HepG2 (cell line): ENCODE data around the gene COLGALT1.

Experiments
- CTCF ChIP-seq: sonication (generic); formaldehyde crosslinking; IDR thresholded peaks from 2 replicates; pipeline ENCODE4 v1.5.0; 2020; ENCODE audit warnings: mild to moderate bottlenecking, missing genetic modification reagents, moderate library complexity
- EHMT2 ChIP-seq: fragments of 200-600 bp; sonication (generic); IDR thresholded peaks from 2 replicates; pipeline ENCODE4 v1.7.0; 2017; ENCODE audit warnings: antibody characterized with exemption, low read depth, low read length, borderline replicate concordance
- HOMEZ ChIP-seq: IDR thresholded peaks from 2 replicates; pipeline ENCODE4 v1.6.1; 2016; ENCODE audit warnings: low read depth
- NFE2 ChIP-seq: sonication (generic); formaldehyde crosslinking; IDR thresholded peaks from 2 replicates; pipeline ENCODE4 v1.4.0; 2020; ENCODE audit warnings: missing genetic modification reagents
- RNF2 ChIP-seq: fragments of 450-650 bp; conservative IDR thresholded peaks from 2 replicates; pipeline ENCODE4 v1.6.1; 2016; ENCODE audit warnings: low read depth
- SIN3B ChIP-seq: fragments of 150-350 bp; IDR thresholded peaks from 2 replicates; pipeline ENCODE4 v1.6.1; 2014; ENCODE audit warnings: low read length
- ZEB1 ChIP-seq: IDR thresholded peaks from 2 replicates; pipeline ENCODE4 v1.6.1; 2012; ENCODE audit warnings: mild to moderate bottlenecking, low read depth, inconsistent platforms; ENCODE audit not compliant: insufficient replicate concordance
- ZFX ChIP-seq: sonication (generic); formaldehyde crosslinking; IDR thresholded peaks from 2 replicates; pipeline ENCODE4 v1.4.0; 2020; ENCODE audit warnings: mild to moderate bottlenecking, low read depth, missing genetic modification reagents, moderate library complexity
- ZNF484 ChIP-seq: sonication (generic); formaldehyde crosslinking; IDR thresholded peaks from 2 replicates; pipeline ENCODE4 v1.5.1; 2020; ENCODE audit warnings: mild to moderate bottlenecking, low read depth, missing genetic modification reagents, borderline replicate concordance

- no peak for TF ChIP-seq SIN3B
- no peak for TF ChIP-seq RNF2
- TF ChIP-seq CTCF (CRISPR knock-in tag), result no peak
- TF ChIP-seq HOMEZ (CRISPR knock-in tag), result no peak
- no peak for TF ChIP-seq NFE2 (CRISPR knock-in tag)
- no peak for TF ChIP-seq ZEB1
- no peak for TF ChIP-seq EHMT2
- no peak for TF ChIP-seq ZNF484 (CRISPR knock-in tag)
- TF ChIP-seq ZFX (CRISPR knock-in tag), result no peak
These were observed 35.4 kb downstream of the COLGALT1 start for GRCh38 chr19:17590866-17591265.
